Astrocyte (in vitro differentiated cells and primary cell): ENCODE measurements around the gene COL6A6.

Source experiments
- CTCF ChIP-seq: IDR thresholded peaks from 2 replicates; pipeline ENCODE4 v1.5.1; 2011; ENCODE audit warnings: low read depth, mild to moderate bottlenecking, inconsistent platforms, low read length, moderate library complexity; ENCODE audit not compliant: insufficient read depth
- EZH2 ChIP-seq: IDR thresholded peaks from 2 replicates; pipeline ENCODE4 v1.6.1; 2012; ENCODE audit warnings: mild to moderate bottlenecking, low read length, inconsistent platforms; ENCODE audit not compliant: insufficient read depth

GRCh38 chr3:130558366-130558765 is 41.4 kb downstream of the COL6A6 start:
- TF ChIP-seq CTCF (no peak), EZH2 (no peak)
